Type B pancreatic cell (in vitro differentiated cells): ENCODE measurements around the gene RPS21. TPM values are rescaled to one million over a fixed set of nuclear protein-coding genes. Genes with fewer than 3 reads are reported as not detected.
A peak's percentile ranks its signal among the peaks of the same experiment; 100 is the strongest.

Source experiments
- DNase-seq: peaks from one replicate; pipeline ENCODE4 v3.0.0; 2021; ENCODE audit warnings: mixed read lengths; ENCODE audit not compliant: unreplicated experiment; ENCODE audit errors: extremely low spot score
- H3K27ac Mint-ChIP-seq: 2 replicates; pipeline ENCODE4 v1.8.0; 2021; ENCODE audit warnings: mild to moderate bottlenecking, mixed read lengths
- H3K27me3 Mint-ChIP-seq: 2 replicates; pipeline ENCODE4 v1.8.0; 2021; ENCODE audit warnings: mixed read lengths
- H3K36me3 Mint-ChIP-seq: 2 replicates; pipeline ENCODE4 v1.8.0; 2021; ENCODE audit warnings: mixed read lengths
- H3K4me1 Mint-ChIP-seq: one replicate; pipeline ENCODE4 v1.8.0; 2021; ENCODE audit warnings: mixed read lengths; ENCODE audit not compliant: unreplicated experiment
- H3K4me3 Mint-ChIP-seq: 2 replicates; pipeline ENCODE4 v1.8.0; 2021; ENCODE audit warnings: mild to moderate bottlenecking, mixed read lengths
- H3K9me3 Mint-ChIP-seq: 2 replicates; pipeline ENCODE4 v1.8.0; 2021; ENCODE audit warnings: mixed read lengths
- CTCF ChIP-seq: fragments of 200-600 bp; sonication (generic); conservative IDR thresholded peaks from 2 replicates; pipeline ENCODE4 v1.5.0; 2021; ENCODE audit warnings: antibody characterized with exemption, mild to moderate bottlenecking
- total RNA-seq: library from RNA; stranded (reverse); gene quantifications from 2 replicates; pipeline ENCODE4 v1.2.1, GENCODE V29; 2021; ENCODE audit warnings: low replicate concordance

RPS21 gene
- total RNA-seq, 1 donor from 2014 or later, result 1,432 TPM

GRCh38 chr20:62368392-62368975 is 18.4 kb upstream of the RPS21 start:
- no peak for DNase-seq
- H3K4me3 Mint-ChIP-seq, result peak overlapping the region; percentile 81

GRCh38 chr20:62368976-62369814 is 17.7 kb upstream of the RPS21 start:
- Mint-ChIP-seq H3K36me3 (no peaks in the 10 kb centered on the region), H3K4me3 (peak overlapping the region; percentile 77), H3K27ac (peak overlapping the region; percentile 75), H3K9me3 (no peaks in the 10 kb centered on the region), H3K27me3 (no peaks in the 10 kb centered on the region), H3K4me1 (peaks cover 9% of the 10 kb centered on the region)
- peak; percentile 83 for TF ChIP-seq CTCF
- DNase-seq, result no peak

More at GRCh38 chr20:62368392-62368975, 18.4 kb upstream of the RPS21 start:
- H3K27me3 Mint-ChIP-seq, result no peaks in the 10 kb centered on the region
- H3K27ac Mint-ChIP-seq, result peak overlapping the region; percentile 77
- H3K36me3 Mint-ChIP-seq, result no peaks in the 10 kb centered on the region
- no peak for TF ChIP-seq CTCF
- H3K4me1 Mint-ChIP-seq, result peaks cover 6% of the 10 kb centered on the region
- H3K9me3 Mint-ChIP-seq, result no peaks in the 10 kb centered on the region

- no peak overlapping the region for H3K4me3 Mint-ChIP-seq
- no peaks in the 10 kb centered on the region for H3K27me3 Mint-ChIP-seq
- H3K4me1 Mint-ChIP-seq, result peaks cover 13% of the 10 kb centered on the region
- DNase-seq, result no peak
- H3K27ac Mint-ChIP-seq, result no peak overlapping the region
- no peaks in the 10 kb centered on the region for H3K9me3 Mint-ChIP-seq
- no peak for TF ChIP-seq CTCF
- H3K36me3 Mint-ChIP-seq, result no peaks in the 10 kb centered on the region
These were observed 17.1 kb upstream of the RPS21 start for GRCh38 chr20:62369815-62370114.

- no peak overlapping the region for H3K27ac Mint-ChIP-seq
- no peak for TF ChIP-seq CTCF
- DNase-seq, result no peak
- H3K4me3 Mint-ChIP-seq, result no peak overlapping the region
- H3K36me3 Mint-ChIP-seq, result no peaks in the 10 kb centered on the region
- H3K27me3 Mint-ChIP-seq, result no peaks in the 10 kb centered on the region
- H3K4me1 Mint-ChIP-seq, result peaks cover 13% of the 10 kb centered on the region
- H3K9me3 Mint-ChIP-seq, result no peaks in the 10 kb centered on the region
These were observed 16.6 kb upstream of the RPS21 start for GRCh38 chr20:62370115-62370806.

GRCh38 chr20:62370807-62371587 is 15.9 kb upstream of the RPS21 start:
- no peak overlapping the region for H3K4me3 Mint-ChIP-seq
- no peak for DNase-seq
- H3K9me3 Mint-ChIP-seq, result no peaks in the 10 kb centered on the region
- no peaks in the 10 kb centered on the region for H3K36me3 Mint-ChIP-seq
- H3K27me3 Mint-ChIP-seq, result no peaks in the 10 kb centered on the region
- no peak overlapping the region for H3K27ac Mint-ChIP-seq
- peaks cover 13% of the 10 kb centered on the region for H3K4me1 Mint-ChIP-seq
- no peak for TF ChIP-seq CTCF
